ENCODE data around the gene POLE3.
"Not testable (repeated sequence)": the region's sequence is repeated elsewhere in the genome, so short reads cannot be mapped to it uniquely, and the experiment has no call there.

POLE3 gene

DNA sequence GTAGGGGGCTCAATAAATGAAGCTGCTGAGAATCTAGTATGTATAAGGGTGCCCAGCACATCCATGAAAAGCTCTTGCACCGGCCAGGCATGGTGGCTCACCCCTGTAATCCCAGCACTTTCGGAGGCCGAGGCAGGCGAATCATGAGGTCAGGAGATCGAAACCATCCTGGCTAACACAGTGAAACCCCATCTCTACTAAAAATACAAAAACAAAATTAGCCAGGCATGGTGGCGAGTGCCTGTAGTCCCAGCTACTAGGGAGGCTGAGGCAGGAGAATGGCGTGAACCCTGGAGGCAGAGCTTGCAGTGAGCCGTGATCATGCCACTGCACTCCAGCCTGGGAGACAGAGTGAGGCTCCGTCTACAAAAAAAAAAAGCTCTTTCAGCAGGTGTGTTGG is 4.1 kb downstream of the POLE3 start:
- not testable (repeated sequence) for DNase-seq (ENCODE audit: insufficient read length, low spot score); FAIRE-seq

DNA sequence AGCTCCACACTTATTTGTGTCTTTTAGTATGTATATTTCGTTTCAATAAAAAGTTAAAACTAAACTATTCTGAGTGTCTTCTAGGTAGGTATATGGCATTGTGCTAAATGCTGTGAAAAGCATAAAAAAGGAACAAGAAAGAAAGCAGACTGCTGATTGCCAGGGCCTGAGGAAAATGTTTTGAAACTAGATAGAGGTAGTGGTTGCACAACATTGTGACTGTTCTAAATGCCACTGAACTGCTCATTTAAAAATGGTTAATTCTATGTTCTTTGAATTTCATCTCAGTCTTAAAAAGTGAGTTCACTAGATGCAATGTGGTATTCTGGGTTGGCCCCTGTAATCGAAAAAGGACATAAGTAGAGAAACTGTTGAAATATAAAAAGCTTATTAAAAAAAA is 6.8 kb downstream of the POLE3 start:
- FAIRE-seq: no peak
- DNase-seq (ENCODE audit: insufficient read length, low spot score): no peak

DNA sequence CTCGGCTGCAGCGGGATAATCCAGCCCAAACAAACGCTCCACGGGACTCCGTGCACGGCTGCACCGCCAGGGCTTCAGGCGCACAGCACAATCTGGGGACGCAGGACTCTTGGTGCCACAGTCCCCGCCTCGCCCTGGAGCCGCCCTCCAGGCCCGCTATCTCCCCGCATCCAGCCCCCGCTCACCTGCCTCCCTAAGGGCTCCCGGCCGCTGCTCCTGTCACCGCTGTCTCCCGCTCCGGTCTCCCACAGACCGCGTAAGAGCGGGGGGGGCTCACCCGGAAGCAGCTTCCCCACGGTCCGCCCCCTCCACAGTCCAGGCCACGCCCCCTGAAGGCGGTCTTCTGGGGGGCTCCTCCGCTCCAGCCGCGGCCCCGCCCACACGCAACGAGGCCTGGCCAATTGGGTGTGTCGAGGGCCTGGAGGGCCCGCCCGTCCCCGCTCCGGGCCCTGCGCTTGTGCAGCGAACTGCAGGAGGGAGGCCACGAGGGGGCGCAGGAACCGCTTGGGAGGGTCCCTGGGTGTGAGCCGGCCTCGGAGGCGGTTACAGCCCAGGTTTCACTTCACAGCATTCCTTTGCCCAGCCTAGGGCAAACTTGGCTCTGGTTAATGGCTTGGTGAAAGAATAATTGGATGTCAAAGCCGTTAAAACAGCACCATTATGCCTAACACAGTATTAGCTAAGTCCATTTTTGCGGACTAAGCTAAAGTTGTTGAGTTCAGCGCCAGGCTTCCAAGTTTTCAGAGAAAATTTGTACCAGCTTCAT is 9.3 kb downstream of the POLE3 start, which contains the start of gene ALAD:
Gene ALAD, minus strand, starts transcription at position 258 of the 766 bp plus-strand sequence. CDS start 7,725 bp downstream, outside the sequence.
- FAIRE-seq (no peak), DNase-seq (ENCODE audit: insufficient read length, low spot score) (peak; percentile 94)

DNA sequence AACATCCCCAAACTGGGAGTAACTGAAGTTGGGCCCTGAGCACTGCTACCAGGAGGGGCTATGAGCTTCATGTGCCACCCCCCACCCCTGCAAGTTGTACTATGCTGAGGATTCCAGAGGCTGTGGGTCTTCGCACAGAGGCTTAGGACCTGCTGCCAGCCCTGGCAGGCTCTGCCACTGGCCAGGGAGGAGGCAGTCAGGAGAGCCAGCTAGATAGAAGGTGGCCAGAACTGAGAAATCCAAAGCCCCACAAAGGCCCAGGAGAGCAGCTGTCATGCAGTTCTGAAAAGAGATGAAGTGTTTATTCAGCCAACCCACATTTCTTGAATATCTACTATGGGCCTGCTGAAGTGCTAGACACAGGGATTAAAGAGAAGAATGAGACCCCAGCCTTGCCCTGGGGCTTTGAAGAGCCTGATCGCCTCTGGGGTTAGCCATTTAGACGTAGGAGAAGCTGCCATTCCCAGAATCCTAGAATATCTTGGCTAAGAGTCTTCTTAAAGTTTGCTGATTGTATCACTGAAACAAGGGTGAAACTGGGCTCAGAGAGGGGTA is 10.8 kb downstream of the POLE3 start:
- FAIRE-seq: no peak
- DNase-seq (ENCODE audit: insufficient read length, low spot score): no peak

DNA sequence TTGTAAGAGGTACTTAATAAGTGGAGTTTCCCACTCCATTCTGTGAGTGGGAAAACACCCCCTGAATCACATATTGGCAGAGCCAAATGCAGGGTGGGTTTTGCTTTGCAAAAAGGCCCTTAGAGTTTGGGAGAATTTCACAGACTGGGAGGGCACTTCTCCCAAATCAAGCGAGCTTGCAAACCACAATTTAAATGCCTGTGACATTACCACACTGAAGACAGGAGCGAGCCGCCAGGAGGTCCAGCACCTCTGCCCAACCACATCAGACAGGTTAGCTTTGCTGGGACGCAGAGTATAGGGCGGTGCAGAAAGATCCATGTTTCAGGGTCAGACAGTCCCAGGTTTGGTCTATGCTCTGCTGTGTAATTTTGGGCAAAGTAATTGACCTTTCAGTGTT is 11.7 kb downstream of the POLE3 start:
- DNase-seq (ENCODE audit: insufficient read length, low spot score) (no peak), FAIRE-seq (no peak)

DNA sequence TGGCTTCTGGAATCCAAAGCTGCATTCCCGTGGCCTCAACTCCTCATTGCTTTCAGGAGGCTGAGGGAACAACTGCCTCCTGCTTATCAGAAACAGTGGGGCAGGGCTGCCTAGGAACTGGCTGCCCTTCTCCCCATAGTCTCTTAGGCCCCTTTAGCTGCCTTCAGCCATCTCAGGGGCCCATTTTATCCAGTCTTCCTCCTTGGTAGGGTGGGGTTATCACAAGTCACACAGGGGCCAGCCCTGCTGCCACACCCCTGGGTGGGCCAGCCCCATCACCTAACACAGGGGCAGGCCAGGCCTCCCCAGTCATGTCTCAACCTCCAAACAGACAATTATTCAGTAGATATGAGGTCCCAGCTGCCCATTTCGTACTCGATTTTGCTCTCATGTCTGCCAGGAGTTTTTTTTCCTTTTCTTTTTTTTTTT is 13.3 kb downstream of the POLE3 start:
- FAIRE-seq (no peak), DNase-seq (ENCODE audit: insufficient read length, low spot score) (no peak)

DNA sequence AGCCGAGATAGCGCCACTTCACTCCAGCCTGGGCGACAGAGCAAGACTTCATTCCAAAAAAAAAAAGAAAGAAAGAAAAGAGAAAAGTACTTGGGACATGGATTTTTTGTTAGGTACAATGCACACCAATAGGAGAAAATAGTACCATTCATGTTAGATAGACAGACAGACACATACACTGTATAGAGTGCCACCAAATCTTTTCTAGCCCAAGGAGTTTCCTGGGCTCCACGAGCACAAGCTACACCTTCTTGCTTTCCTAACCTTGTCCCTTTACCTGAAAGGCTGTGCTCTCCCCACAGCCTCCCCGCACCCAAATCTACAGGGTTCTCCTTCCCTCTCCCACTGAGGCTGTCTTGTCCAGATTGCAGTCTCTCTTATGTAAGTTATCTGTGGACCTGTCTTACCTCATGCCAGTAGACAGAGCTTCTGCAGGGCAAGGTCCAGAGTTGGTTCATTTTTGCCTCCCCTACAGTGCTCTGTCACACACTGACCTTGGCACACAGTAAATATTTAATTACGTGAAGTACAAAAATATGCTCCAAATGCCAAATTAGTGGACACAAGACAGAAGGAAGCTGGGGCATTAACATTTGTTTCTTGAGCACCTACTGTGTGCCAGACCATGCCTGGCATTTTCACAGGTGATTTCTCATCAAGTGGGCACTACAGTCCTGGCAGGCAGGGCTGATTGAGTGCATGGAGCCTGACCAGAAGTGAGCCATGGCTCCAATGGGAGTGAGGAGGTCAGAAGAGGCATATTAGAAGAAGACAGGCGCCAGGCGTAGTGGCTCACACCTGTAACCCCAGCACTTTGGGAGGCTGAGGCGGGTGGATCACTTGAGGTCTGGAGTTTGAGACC is 15.2 kb downstream of the POLE3 start:
- no peak for FAIRE-seq
- DNase-seq (ENCODE audit: insufficient read length, low spot score): no peak

DNA sequence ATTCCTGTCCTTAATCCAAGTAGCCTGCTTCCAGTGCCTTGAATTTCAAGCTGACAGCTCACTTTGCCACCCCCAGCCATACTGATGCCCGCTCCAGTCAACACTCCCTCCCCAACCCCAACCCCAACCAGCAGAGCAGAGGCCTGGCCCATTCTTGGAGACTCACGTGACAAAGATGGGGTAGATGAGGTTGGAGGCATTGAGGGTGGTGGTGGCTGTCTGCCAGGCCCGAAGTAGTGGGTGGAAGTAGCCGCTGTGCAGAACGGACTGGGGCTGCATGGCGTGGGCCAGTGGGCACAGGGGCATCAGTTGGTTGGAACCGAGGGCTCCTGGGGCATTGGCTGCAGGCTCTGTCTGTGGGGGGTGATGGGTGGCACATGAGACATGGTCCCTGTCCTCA is 17.2 kb downstream of the POLE3 start:
- FAIRE-seq: no peak
- no peak for DNase-seq (ENCODE audit: insufficient read length, low spot score)

DNA sequence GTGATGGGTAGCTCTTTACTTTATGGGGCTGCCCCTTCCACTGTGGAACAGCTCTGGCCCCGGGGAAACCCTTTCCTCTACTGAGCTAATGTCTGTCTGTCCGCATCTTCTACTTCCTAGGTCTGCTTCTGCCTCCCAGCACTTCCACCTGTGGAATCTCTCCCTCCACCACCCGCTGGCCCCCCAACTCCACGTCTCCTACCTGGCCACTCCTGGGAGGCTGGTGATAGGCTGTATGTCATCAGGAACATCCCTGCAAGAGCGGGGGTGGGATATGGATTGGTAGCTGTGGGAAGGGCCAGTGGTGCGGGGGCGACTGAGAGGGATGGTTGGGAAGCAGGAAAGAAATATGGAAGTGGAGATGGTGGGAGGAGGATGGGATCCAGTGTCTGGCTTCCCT is 18.6 kb downstream of the POLE3 start:
- no peak for DNase-seq (ENCODE audit: insufficient read length, low spot score)
- FAIRE-seq: no peak

DNA sequence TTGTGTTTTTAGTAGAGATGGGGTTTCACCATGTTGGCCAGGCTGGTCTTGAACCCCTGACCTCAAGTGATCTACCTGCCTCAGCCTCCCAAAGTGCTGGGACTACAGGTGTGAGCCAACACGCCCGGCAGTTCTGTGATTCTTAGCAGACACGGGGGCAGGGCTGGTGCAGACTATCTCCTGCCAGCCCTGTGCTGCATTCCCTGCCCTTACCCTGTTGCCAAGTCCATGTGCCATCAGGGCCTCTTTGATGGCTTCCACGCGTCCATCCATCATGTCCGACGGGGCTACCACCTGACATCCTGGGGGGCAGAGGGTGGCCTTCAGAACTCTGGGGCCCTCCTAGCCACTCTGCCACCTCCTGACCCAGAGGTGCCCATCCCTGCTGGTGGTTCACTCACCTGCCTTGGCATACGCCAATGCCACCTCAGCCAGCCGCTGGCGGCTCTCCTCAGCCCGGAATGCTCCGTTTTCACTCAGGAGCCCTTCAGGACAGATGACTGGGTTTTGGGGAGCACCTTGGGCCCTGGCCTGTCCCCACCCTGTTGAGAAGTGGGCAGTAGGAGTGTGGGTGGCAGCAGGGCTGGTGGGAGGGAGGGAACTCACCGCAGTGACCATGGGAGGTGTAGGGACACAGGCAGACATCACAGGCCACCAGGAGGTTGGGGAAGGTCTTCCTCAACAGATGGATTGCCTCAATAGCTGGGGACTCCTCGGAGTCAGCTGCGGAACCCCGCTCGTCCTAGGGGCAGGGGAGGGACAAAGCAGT is 20.1 kb downstream of the POLE3 start:
- no peak for DNase-seq (ENCODE audit: insufficient read length, low spot score)
- FAIRE-seq: no peak

DNA sequence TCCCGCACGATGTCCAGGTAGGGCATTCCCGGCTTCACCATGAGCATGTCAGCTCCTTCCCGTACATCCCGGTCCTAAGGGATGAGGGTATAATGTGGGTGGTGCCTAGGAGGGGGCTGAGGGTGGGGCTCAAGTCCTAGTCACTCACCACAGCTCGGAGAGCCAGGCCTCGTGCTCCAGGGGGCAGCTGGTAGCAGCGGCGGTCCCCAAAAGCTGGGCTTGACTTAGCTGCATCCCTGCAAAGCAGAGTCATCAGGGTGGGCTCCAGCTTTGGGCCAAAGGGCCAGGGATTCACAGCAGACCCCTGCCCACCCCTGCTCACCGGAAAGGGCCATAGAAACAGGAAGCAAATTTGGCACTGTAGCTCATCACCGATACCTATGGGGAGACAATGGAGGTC is 21.0 kb downstream of the POLE3 start:
- no peak for FAIRE-seq
- DNase-seq (ENCODE audit: insufficient read length, low spot score): no peak

DNA sequence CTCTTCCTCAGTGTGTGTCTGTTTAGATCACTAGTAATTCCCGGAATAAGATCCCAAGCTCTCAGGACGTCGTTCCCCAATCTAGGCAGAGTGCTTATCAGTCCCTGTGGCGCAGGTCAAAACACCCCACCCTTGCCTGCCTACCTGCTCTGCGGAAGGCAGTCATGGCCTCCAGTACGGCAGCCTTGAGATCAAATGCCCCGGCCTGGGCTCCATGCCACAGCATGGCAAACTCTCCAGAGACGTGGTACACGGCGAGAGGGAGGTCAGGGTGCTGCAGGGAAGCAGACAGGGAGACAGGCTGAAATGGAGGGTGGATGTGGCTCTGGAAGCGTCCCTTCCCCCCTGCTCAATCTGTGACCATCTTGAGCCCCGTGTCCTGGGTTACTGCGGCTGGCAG is 21.6 kb downstream of the POLE3 start:
- DNase-seq (ENCODE audit: insufficient read length, low spot score) (no peak), FAIRE-seq (no peak)

DNA sequence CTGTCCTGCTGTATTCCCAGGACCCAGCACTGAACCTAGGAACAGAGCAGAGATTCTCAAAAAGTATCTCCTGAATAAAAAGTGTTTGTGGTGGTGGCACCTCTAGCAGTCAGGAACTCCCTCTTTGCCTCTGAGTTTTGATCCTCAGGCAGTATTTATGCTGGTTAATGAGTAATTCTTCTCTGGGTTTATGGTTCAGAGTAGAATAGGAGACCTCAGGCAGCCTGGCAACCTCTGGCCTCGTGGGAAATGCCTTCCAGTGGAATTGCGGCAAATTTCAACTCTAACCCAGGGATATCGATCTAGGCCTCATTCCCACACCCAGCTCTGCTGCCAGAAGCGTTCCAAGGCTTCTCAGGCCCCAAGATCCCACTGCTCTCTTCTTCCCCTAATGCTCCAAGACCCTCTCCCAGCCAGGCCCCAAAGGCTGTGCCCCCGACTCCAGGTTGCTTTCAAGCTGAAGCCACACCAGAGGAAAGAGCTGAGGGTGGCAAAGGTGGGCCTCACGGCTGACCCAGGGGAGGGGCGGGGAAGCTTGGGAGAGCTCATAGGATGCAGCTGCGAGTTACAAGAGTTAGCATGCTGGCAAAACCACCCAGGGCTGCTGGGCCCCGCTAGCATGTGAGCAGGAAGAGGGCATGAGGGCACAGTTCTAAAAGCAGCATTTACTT is 22.8 kb downstream of the POLE3 start:
- FAIRE-seq (no peak), DNase-seq (ENCODE audit: insufficient read length, low spot score) (no peak)

DNA sequence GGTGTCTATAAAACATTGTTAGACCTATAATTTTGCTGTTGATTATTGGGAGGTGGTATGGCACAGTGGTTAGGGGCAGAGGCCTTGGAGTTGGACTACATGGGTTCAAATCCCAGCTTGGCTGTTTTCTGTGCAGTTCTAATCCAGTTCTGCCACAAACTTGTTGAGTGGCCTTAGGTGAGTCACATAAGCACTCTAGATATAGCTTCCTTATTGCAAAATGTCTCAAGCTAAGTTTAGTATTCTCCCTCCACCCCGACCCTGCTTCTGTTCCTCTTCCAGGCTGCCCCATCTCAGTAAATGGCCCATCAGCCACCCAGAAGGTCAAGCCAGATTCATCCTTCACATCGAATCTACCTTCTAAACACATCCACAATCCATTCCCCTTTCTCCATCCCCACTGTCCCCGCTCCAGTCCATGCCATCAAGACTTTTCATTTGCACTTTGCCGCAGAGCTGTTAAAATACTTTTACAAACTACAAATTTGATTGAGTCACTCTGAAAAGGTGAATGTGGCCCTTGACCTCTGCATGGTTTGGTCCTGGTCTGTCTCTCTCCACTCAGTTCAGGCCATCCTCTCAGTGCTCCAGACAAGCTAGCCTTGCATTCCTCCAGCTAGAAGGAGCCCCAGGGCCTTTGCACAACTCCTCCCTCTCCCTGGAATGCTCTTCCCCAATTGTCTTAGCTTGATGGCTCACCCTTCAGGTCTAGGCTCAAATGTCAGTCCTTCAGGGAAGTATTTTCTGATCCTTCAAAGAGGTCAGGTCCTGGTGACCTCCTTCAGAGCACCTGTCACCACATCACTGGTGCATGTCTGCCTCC is 23.7 kb downstream of the POLE3 start:
- DNase-seq (ENCODE audit: insufficient read length, low spot score) (no peak), FAIRE-seq (no peak)

DNA sequence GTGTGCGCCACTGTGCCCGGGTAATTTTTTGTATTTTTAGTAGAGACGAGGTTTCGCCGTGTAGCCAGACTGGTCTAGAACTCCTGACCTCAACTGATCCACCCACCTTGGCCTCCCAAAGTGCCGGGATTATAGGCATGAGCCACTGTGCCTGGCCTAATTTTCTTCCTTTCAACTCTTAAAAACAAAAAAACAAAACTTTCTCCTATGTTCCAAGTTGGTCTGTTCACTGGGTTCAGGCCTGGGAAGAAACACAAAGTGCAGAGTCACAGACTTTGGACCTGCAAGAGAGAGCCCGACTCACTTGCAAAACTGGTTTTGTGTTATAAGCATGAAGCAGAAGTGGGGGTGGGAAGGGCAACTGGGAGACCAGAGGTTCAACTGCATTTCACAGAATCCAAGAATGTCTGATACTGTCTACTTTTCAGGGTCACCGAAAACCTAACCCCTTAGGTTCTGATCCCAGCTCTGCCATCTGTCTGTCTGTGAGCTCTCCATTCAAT is 28.5 kb downstream of the POLE3 start:
- FAIRE-seq: no peak
- no peak for DNase-seq (ENCODE audit: insufficient read length, low spot score)

DNA sequence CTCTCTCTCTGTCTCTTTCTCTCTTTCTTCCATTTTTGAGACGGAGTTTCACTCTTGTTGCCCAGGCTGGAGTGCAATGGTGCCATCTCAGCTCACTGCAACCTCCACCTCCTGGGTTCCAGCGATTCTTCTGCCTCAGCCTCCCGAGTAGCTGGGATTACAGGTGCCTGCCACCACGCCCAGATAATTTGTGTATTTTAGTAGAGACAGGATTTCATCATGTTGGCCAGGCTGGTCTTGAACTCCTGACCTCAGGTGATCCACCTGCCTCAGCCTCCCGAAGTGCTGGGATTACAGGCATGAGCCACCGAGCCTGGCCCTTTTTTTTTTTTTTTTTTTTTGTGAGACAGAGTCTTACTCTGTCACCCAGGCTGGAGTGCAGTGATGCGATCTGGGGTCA is 29.0 kb downstream of the POLE3 start:
- not testable (repeated sequence) for DNase-seq (ENCODE audit: insufficient read length, low spot score); FAIRE-seq

DNA sequence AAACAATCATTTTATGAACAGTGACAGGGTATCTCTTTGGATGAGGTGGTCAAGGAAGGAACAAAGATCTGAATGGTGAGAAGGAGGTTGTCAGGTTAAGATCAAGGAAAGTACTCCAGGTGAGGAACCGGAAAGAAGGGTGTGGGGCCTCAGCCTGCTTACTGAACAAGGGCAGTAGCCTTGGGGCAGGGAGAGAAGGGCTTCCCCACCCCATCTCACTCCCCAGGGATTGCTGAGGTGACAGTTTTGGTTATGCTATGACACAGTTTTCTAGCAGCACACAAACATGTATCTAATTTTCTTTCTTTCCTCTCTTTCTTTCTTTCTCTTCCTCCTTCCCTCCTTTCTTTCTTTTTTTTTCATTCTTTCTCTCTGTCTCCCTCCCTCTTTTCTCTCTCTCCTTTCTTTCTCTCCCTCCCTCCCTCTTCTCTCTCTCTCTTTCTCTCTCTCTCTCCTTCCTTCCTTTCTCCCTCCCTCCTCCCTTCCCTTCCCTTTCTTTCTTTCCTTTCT is 29.6 kb downstream of the POLE3 start:
- DNase-seq (ENCODE audit: insufficient read length, low spot score) (no peak), FAIRE-seq (no peak)

DNA sequence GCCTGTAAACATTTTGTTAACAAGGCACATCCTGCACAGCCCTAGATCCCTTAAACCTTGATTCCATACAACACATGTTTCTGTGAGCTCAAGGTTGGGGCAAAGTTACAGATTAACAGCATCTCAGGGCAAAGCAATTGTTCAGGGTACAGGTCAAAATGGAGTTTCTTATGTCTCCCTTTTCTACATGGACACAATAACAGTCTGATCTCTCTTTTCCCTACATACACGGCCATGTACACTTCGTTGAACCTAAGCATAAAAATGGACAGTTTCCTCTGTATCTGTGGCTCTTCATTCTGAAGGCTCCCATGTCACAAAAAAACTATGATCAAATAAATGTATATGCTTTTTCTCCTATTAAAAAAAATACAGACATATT is 30.7 kb downstream of the POLE3 start:
- not testable (repeated sequence) for FAIRE-seq; DNase-seq (ENCODE audit: insufficient read length, low spot score)
